ENCODE data around the gene GALK1. TPM values are rescaled to one million over a fixed set of nuclear protein-coding genes. Genes with fewer than 3 reads are reported as not detected.

The GALK1 gene
- total and polyA plus RNA-seq, 9 of the 15 experiments (the other 6 are each of a cell fraction or from before 2014, with no cell fraction given), result 0.45 to 51.6 (median 17.4) TPM

DNA sequence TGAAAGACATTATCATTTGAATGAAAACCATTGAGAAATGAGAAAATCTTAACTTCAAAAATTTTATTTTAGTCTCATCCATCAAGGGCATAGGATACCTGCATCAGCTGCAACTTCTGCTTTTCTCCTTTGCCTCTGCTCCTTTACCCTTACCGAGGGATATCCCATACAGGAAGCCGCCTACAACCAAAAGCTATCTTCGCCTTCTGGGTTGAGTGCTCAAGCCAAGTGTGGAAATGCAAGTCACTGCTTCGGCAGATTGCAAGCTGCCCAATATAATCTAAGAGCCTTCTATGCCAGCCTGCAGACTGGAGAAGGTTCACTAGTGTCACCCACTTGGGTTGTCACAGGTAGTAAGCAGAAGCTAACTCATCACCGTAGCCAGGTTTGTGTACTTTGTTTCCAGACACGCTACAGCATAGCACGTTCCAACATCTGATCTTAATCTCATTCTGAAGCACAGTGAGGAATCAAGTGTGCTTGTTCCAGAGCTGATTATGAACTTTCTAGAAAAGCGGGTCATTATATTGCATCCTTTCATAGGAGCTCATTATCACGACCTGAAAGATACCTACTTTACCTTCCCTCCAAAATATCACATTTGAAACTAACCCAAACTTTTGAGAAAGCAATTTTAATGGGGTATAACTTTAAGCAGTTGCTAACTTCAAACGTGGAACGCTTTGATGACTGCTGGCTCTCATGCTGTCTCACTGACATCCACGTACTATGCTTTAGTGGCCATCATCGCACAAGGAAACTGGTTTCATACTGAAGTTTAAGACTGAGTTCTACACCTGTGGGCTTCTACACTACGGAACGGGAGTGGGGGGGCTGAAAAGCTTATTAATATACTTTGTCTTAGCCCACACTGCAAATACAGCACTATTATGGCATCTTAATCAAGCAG lies 11.6 kb upstream of the GALK1 start (continued):
- TF ChIP-seq ZNF707 (CRISPR knock-in tag; conservative IDR thresholded peaks at IDR 0.05) (no peak), TFAM (CRISPR knock-in tag; conservative IDR thresholded peaks at IDR 0.05) (no peak), NFYB (IDR thresholded peaks at IDR 0.05; ENCODE audit: extremely low read depth, insufficient read length) (no peak), ZNF3 (CRISPR knock-in tag; IDR thresholded peaks at IDR 0.05) (peak; percentile 46), KLF6 (CRISPR knock-in tag; IDR thresholded peaks at IDR 0.05; ENCODE audit: borderline replicate concordance) (no peak), ERF (CRISPR knock-in tag; IDR thresholded peaks at IDR 0.05) (peak; percentile 94), MCM7 (IDR thresholded peaks at IDR 0.05) (no peak), NFE2L1 (tag; IDR thresholded peaks at IDR 0.05; ENCODE audit: borderline replicate concordance, low read depth) (peak; percentile 58), SUPT5H (IDR thresholded peaks at IDR 0.05) (peak; percentile 82), XRCC3 (IDR thresholded peaks at IDR 0.05) (no peak), BMI1 (IDR thresholded peaks at IDR 0.05; ENCODE audit: low read length) (no peak), ZNF174 (CRISPR knock-in tag; IDR thresholded peaks at IDR 0.05) (0 out of 2 replicates have a peak, but pooled peaks have one; percentile 79), SMARCC2 (IDR thresholded peaks at IDR 0.05; ENCODE audit: low read depth) (peak; percentile 38; the same call in 1 of the 2 replicates), SRSF7 (optimal IDR thresholded peaks at IDR 0.05; ENCODE audit: low read depth, low read length) (no peak), MTF1 (CRISPR knock-in tag; IDR thresholded peaks at IDR 0.05; ENCODE audit: borderline replicate concordance) (no peak), ZNF75A (CRISPR knock-in tag; IDR thresholded peaks at IDR 0.05) (no peak)
- TF ChIP-seq, protein P1, sequence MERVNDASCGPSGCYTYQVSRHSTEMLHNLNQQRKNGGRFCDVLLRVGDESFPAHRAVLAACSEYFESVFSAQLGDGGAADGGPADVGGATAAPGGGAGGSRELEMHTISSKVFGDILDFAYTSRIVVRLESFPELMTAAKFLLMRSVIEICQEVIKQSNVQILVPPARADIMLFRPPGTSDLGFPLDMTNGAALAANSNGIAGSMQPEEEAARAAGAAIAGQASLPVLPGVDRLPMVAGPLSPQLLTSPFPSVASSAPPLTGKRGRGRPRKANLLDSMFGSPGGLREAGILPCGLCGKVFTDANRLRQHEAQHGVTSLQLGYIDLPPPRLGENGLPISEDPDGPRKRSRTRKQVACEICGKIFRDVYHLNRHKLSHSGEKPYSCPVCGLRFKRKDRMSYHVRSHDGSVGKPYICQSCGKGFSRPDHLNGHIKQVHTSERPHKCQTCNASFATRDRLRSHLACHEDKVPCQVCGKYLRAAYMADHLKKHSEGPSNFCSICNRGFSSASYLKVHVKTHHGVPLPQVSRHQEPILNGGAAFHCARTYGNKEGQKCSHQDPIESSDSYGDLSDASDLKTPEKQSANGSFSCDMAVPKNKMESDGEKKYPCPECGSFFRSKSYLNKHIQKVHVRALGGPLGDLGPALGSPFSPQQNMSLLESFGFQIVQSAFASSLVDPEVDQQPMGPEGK (CRISPR knock-in tag; IDR thresholded peaks at IDR 0.05; ENCODE audit: borderline replicate concordance), result peak; percentile 92; the same call in 1 of the 2 replicates
- TF ChIP-seq, protein P2, sequence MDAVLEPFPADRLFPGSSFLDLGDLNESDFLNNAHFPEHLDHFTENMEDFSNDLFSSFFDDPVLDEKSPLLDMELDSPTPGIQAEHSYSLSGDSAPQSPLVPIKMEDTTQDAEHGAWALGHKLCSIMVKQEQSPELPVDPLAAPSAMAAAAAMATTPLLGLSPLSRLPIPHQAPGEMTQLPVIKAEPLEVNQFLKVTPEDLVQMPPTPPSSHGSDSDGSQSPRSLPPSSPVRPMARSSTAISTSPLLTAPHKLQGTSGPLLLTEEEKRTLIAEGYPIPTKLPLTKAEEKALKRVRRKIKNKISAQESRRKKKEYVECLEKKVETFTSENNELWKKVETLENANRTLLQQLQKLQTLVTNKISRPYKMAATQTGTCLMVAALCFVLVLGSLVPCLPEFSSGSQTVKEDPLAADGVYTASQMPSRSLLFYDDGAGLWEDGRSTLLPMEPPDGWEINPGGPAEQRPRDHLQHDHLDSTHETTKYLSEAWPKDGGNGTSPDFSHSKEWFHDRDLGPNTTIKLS (IDR thresholded peaks at IDR 0.05; ENCODE audit: borderline replicate concordance, low read depth), result no peak; the same call in 1 of the 2 replicates
- TF ChIP-seq, protein P3, sequence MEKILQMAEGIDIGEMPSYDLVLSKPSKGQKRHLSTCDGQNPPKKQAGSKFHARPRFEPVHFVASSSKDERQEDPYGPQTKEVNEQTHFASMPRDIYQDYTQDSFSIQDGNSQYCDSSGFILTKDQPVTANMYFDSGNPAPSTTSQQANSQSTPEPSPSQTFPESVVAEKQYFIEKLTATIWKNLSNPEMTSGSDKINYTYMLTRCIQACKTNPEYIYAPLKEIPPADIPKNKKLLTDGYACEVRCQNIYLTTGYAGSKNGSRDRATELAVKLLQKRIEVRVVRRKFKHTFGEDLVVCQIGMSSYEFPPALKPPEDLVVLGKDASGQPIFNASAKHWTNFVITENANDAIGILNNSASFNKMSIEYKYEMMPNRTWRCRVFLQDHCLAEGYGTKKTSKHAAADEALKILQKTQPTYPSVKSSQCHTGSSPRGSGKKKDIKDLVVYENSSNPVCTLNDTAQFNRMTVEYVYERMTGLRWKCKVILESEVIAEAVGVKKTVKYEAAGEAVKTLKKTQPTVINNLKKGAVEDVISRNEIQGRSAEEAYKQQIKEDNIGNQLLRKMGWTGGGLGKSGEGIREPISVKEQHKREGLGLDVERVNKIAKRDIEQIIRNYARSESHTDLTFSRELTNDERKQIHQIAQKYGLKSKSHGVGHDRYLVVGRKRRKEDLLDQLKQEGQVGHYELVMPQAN (IDR thresholded peaks at IDR 0.05; ENCODE audit: borderline replicate concordance), result no peak
- TF ChIP-seq, protein P4, sequence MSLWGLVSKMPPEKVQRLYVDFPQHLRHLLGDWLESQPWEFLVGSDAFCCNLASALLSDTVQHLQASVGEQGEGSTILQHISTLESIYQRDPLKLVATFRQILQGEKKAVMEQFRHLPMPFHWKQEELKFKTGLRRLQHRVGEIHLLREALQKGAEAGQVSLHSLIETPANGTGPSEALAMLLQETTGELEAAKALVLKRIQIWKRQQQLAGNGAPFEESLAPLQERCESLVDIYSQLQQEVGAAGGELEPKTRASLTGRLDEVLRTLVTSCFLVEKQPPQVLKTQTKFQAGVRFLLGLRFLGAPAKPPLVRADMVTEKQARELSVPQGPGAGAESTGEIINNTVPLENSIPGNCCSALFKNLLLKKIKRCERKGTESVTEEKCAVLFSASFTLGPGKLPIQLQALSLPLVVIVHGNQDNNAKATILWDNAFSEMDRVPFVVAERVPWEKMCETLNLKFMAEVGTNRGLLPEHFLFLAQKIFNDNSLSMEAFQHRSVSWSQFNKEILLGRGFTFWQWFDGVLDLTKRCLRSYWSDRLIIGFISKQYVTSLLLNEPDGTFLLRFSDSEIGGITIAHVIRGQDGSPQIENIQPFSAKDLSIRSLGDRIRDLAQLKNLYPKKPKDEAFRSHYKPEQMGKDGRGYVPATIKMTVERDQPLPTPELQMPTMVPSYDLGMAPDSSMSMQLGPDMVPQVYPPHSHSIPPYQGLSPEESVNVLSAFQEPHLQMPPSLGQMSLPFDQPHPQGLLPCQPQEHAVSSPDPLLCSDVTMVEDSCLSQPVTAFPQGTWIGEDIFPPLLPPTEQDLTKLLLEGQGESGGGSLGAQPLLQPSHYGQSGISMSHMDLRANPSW (CRISPR knock-in tag; IDR thresholded peaks at IDR 0.05), result peak; percentile 78; the same call in 1 of the 2 replicates

All from K562 (cell line).